Subcutaneous adipose tissue (tissue), 4 donors: Measurements from ENCODE around the gene CD300E. TPM values are rescaled to one million over a fixed set of nuclear protein-coding genes. Genes with fewer than 3 reads are reported as not detected.

Source experiments
- total RNA-seq, 4 donors: library from RNA; depleted of rRNA; stranded (reverse); fragments of >200 nt; gene quantifications; one replicate each; pipeline ENCODE4 v1.1.0, GENCODE V29; 2016
- TF ChIP-seq, protein P1 (sequence below): fragments of 450-650 bp; IDR thresholded peaks from one replicate; pipeline ENCODE4 v1.5.1; 2016; ENCODE audit warnings: low read depth, mild to moderate bottlenecking, control low read depth, antibody characterized with exemption, moderate library complexity

The CD300E gene
- total RNA-seq, 4 donors from 2014 or later, result 0.38 to 1.2 (median 1.1) TPM

- TF ChIP-seq, protein P1, sequence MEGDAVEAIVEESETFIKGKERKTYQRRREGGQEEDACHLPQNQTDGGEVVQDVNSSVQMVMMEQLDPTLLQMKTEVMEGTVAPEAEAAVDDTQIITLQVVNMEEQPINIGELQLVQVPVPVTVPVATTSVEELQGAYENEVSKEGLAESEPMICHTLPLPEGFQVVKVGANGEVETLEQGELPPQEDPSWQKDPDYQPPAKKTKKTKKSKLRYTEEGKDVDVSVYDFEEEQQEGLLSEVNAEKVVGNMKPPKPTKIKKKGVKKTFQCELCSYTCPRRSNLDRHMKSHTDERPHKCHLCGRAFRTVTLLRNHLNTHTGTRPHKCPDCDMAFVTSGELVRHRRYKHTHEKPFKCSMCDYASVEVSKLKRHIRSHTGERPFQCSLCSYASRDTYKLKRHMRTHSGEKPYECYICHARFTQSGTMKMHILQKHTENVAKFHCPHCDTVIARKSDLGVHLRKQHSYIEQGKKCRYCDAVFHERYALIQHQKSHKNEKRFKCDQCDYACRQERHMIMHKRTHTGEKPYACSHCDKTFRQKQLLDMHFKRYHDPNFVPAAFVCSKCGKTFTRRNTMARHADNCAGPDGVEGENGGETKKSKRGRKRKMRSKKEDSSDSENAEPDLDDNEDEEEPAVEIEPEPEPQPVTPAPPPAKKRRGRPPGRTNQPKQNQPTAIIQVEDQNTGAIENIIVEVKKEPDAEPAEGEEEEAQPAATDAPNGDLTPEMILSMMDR, result no peak
Observed at GRCh38 chr17:74618451-74618850, 5.1 kb downstream of the CD300E start.

DNA sequence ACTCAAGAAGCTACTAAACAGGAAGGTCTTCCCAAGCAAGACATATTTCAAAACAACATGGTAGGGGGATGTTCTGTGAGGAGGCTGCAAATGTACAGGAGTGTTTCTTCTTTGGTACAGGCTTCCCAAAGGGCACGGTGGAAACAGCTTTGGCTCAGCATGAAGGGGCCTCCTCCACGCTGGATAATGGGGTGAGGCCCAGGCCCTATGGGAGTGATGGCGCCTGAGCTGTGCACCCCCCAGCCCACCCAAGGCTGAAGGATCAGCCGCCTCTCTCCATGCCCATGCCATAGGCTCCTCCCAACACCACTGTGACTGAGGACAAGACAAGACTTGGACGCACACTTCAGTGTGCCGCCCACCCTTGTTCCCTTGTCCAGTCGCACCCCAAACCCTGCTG is 6.8 kb downstream of the CD300E start:
- TF ChIP-seq, protein P1, result no peak

- TF ChIP-seq, protein P1, result no peak
Observed at GRCh38 chr17:74612046-74612445, 11.5 kb downstream of the CD300E start.

GRCh38 chr17:74610108-74610507 is 13.4 kb downstream of the CD300E start:
- TF ChIP-seq, protein P1, result no peak

DNA sequence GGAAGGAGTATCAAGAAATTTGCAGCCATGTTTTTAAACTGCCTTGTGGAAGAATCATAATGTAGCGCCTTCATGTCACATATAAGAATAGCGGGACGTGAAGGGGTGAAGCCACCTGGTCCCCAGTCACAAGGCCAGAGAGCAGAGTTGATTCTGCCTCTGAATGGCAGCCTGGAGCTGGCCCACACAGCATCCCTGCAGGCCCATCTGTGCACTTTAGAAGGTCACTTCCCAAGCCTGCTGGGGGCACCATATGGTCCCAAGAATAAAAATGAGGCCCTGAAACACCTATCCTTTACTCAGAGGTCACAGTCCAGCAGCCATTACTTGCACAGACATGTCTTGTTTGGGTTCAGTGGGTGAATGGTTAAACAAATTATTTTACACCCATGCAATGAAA is 15.0 kb downstream of the CD300E start:
- TF ChIP-seq, protein P1, result no peak

GRCh38 chr17:74607221-74607620 is 16.3 kb downstream of the CD300E start:
- TF ChIP-seq, protein P1, result no peak

- TF ChIP-seq, protein P1, result no peak
Observed at GRCh38 chr17:74606050-74606449, 17.5 kb downstream of the CD300E start.

DNA sequence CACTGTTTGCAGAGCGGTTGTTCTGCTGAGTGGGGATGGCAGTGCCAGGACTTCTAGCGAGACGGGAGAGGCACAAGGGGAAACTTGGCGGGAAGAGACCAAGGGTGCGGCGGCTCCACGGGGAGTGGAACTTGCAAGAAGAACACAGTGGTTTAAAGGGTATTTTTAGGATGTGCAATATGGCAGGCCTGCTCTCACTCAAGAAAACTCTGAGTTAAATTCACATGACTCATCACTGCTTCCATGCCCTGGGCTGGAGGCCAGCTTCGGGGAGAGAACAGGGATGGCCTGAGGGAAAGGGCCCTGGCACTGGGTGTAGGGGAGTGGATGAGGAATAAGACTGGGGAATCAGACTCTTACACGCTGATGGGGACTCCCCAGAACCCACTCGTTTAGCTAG is 18.2 kb downstream of the CD300E start:
- TF ChIP-seq, protein P1, result no peak
